Tibial nerve (tissue), 4 donors: ENCODE results near the gene SS18. TPM values are rescaled to one million over a fixed set of nuclear protein-coding genes. Genes with fewer than 3 reads are reported as not detected.

Experiments
- DNase-seq, 2 donors: peaks; one replicate each; pipeline ENCODE4 v3.0.0-alpha.2; 2019; ENCODE audit warnings: low spot score in 2 of 2
- H3K27ac ChIP-seq, 4 donors: fragments of 200-600 bp; sonication (generic) in 3 of 4; one replicate each; pipeline ENCODE4 v1.5.1; 2017 to 2019; ENCODE audit warnings: mild to moderate bottlenecking in 1 of 4
- H3K27me3 ChIP-seq, 2 donors: fragments of 200-600 bp; sonication (generic) in 1 of 2; one replicate each; pipeline versions ENCODE4 v1.5.1 to v1.6.0; 2017 to 2019
- H3K36me3 ChIP-seq, 3 donors: fragments of 200-600 bp; sonication (generic); one replicate each; pipeline ENCODE4 v1.5.1; 2018 to 2019
- H3K4me1 ChIP-seq, 4 donors: fragments of 200-600 bp; sonication (generic) in 3 of 4; one replicate each; pipeline ENCODE4 v1.5.1; 2017 to 2019
- H3K4me3 ChIP-seq, 4 donors: fragments of 200-600 bp; sonication (generic) in 3 of 4; one replicate each; pipeline ENCODE4 v1.5.1; 2017 to 2019; ENCODE audit warnings: mild to moderate bottlenecking in 1 of 4, moderate library complexity in 1 of 4
- H3K9me3 ChIP-seq, 4 donors: fragments of 200-600 bp; sonication (generic) in 3 of 4; one replicate each; pipeline ENCODE4 v1.5.1; 2017 to 2019
- CTCF ChIP-seq, 5 experiments: fragments of 200-600 bp in 3 of 5; fragments of 450-650 bp in 2 of 5; sonication (generic) in 3 of 5; IDR thresholded peaks; one replicate each; pipeline ENCODE4 v1.5.1; 2016 to 2019; ENCODE audit warnings: antibody characterized with exemption in 5 of 5, mild to moderate bottlenecking in 3 of 5, moderate library complexity in 2 of 5
- EP300 ChIP-seq, 2 donors: sonication (generic); formaldehyde crosslinking; IDR thresholded peaks; one replicate each; pipeline ENCODE4 v1.6.1; 2017; ENCODE audit warnings: antibody characterized with exemption in 2 of 2, mild to moderate bottlenecking in 1 of 2
- POLR2A ChIP-seq, 2 donors: fragments of 450-650 bp; IDR thresholded peaks; one replicate each; pipeline ENCODE4 v1.6.1; 2017; ENCODE audit warnings: antibody characterized with exemption in 2 of 2, mild to moderate bottlenecking in 2 of 2, moderate library complexity in 2 of 2
- WGBS, 2 donors: methylation state at CpG; one replicate each; pipeline ENCODE4 v1.1.5; 2018; 5-methylcytosine and 5-hydroxymethylcytosine counted together
- total RNA-seq, 4 donors: library from RNA; depleted of rRNA; stranded (reverse); fragments of >200 nt; gene quantifications; one replicate each; pipeline ENCODE4 v1.1.0, GENCODE V29; 2016

Gene SS18
- total RNA-seq, 4 donors from 2014 or later: 104 to 189 (median 125) TPM

- H3K4me1 ChIP-seq: no peaks in the 10 kb centered on the region
- no peak overlapping the region for H3K4me3 ChIP-seq
- 85 to 88% methylated on average over 3 of the region's 3 CpGs for WGBS, 2 donors
- H3K27ac ChIP-seq: no peak overlapping the region
- peaks cover 0 to 98% (median 16%) of the 10 kb centered on the region in 3 donors for H3K36me3 ChIP-seq
- no peak for DNase-seq
- TF ChIP-seq CTCF (IDR thresholded peaks at IDR 0.05) (no peak), EP300 (IDR thresholded peaks at IDR 0.05) (no peak), POLR2A (IDR thresholded peaks at IDR 0.05) (no peak)
- no peaks in the 10 kb centered on the region for H3K27me3 ChIP-seq
- peaks cover 0 to 4% (median 0%) of the 10 kb centered on the region in 4 donors for H3K9me3 ChIP-seq
Measured at GRCh38 chr18:26021061-26021754, 69.2 kb downstream of the SS18 start.

- no peak for DNase-seq
- TF ChIP-seq CTCF (IDR thresholded peaks at IDR 0.05): no peak
- no peak for TF ChIP-seq EP300 (IDR thresholded peaks at IDR 0.05)
- no peak for TF ChIP-seq POLR2A (IDR thresholded peaks at IDR 0.05)
- Histone ChIP-seq H3K27me3 (no peaks in the 10 kb centered on the region), H3K36me3 (peaks cover 0 to 77% (median 4%) of the 10 kb centered on the region in 3 donors), H3K4me1 (no peaks in the 10 kb centered on the region), H3K4me3 (no peak overlapping the region), H3K9me3 (no peaks in the 10 kb centered on the region), H3K27ac (no peak overlapping the region)
Measured at GRCh38 chr18:26017929-26018328, 72.5 kb downstream of the SS18 start.

- H3K4me3 ChIP-seq: no peak overlapping the region
- peaks cover 0 to 72% (median 4%) of the 10 kb centered on the region in 3 donors for H3K36me3 ChIP-seq
Measured at GRCh38 chr18:26014462-26014861, 76.0 kb downstream of the SS18 start.

GRCh38 chr18:26008619-26009018, 81.8 kb downstream of the SS18 start:
- Histone ChIP-seq H3K4me1 (no peaks in the 10 kb centered on the region), H3K4me3 (no peak overlapping the region), H3K9me3 (no peaks in the 10 kb centered on the region), H3K36me3 (peaks cover 0 to 38% (median 0%) of the 10 kb centered on the region in 3 donors), H3K27ac (no peak overlapping the region), H3K27me3 (no peaks in the 10 kb centered on the region)
- no peak for DNase-seq
- 100% methylated on average over 1 of the region's 1 CpG for WGBS, 2 donors
- TF ChIP-seq POLR2A (IDR thresholded peaks at IDR 0.05) (no peak), EP300 (IDR thresholded peaks at IDR 0.05) (no peak), CTCF (IDR thresholded peaks at IDR 0.05) (no peak)

More at GRCh38 chr18:26014462-26014861, 76.0 kb downstream of the SS18 start:
- TF ChIP-seq CTCF (IDR thresholded peaks at IDR 0.05) (no peak), POLR2A (IDR thresholded peaks at IDR 0.05) (no peak), EP300 (IDR thresholded peaks at IDR 0.05) (no peak)
- no peak for DNase-seq
- H3K27me3 ChIP-seq: no peaks in the 10 kb centered on the region
- H3K4me1 ChIP-seq: no peaks in the 10 kb centered on the region
- no peaks in the 10 kb centered on the region for H3K9me3 ChIP-seq
- no peak overlapping the region for H3K27ac ChIP-seq

- WGBS, 2 donors: 87 to 100% methylated on average over 1 of the region's 1 CpG
- H3K4me1 ChIP-seq: no peaks in the 10 kb centered on the region
- H3K4me3 ChIP-seq: no peak overlapping the region
- no peaks in the 10 kb centered on the region for H3K27me3 ChIP-seq
- H3K9me3 ChIP-seq: no peaks in the 10 kb centered on the region
- TF ChIP-seq CTCF (IDR thresholded peaks at IDR 0.05) (no peak), EP300 (IDR thresholded peaks at IDR 0.05) (no peak), POLR2A (IDR thresholded peaks at IDR 0.05) (no peak)
- no peak overlapping the region for H3K27ac ChIP-seq
- DNase-seq: no peak
- H3K36me3 ChIP-seq: peaks cover 0 to 34% (median 0%) of the 10 kb centered on the region in 3 donors
Measured at GRCh38 chr18:26008096-26008495, 82.3 kb downstream of the SS18 start.
